ENCODE data around the gene MGAT4D. TPM values are rescaled to one million over a fixed set of nuclear protein-coding genes. Genes with fewer than 3 reads are reported as not detected.

Gene MGAT4D
- total RNA-seq, 1 donor from 2014 or later: not detected

DNA sequence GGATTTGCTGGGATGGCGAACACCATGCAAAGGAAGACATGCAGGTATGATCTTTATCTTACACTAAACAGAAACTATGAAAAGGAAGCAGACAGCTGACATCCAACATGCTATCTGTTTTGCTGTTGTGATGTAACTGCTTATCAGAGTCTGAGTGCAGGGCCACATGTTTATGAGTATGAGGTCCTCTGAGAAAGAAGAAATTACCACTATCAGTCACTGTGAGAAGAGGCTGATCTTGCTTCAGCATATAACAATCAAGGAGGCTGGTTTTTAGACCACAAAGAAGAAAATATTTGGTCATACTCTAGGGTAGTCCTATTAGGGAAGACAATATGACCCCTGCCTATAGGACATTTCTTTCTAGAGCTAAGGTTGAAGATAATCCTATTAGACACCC lies 89.1 kb downstream of the MGAT4D start:
- H3K27me3 Mint-ChIP-seq: no peaks in the 10 kb centered on the region
- H3K4me3 Mint-ChIP-seq: no peak overlapping the region
- DNase-seq (ENCODE audit: extremely low spot score, unreplicated experiment): no peak
- no peaks in the 10 kb centered on the region for H3K36me3 Mint-ChIP-seq
- TF ChIP-seq, protein P1, sequence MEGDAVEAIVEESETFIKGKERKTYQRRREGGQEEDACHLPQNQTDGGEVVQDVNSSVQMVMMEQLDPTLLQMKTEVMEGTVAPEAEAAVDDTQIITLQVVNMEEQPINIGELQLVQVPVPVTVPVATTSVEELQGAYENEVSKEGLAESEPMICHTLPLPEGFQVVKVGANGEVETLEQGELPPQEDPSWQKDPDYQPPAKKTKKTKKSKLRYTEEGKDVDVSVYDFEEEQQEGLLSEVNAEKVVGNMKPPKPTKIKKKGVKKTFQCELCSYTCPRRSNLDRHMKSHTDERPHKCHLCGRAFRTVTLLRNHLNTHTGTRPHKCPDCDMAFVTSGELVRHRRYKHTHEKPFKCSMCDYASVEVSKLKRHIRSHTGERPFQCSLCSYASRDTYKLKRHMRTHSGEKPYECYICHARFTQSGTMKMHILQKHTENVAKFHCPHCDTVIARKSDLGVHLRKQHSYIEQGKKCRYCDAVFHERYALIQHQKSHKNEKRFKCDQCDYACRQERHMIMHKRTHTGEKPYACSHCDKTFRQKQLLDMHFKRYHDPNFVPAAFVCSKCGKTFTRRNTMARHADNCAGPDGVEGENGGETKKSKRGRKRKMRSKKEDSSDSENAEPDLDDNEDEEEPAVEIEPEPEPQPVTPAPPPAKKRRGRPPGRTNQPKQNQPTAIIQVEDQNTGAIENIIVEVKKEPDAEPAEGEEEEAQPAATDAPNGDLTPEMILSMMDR (conservative IDR thresholded peaks at IDR 0.05): no peak
- H3K4me1 Mint-ChIP-seq (ENCODE audit: unreplicated experiment): no peaks in the 10 kb centered on the region
- no peak overlapping the region for H3K27ac Mint-ChIP-seq
- no peaks in the 10 kb centered on the region for H3K9me3 Mint-ChIP-seq

DNA sequence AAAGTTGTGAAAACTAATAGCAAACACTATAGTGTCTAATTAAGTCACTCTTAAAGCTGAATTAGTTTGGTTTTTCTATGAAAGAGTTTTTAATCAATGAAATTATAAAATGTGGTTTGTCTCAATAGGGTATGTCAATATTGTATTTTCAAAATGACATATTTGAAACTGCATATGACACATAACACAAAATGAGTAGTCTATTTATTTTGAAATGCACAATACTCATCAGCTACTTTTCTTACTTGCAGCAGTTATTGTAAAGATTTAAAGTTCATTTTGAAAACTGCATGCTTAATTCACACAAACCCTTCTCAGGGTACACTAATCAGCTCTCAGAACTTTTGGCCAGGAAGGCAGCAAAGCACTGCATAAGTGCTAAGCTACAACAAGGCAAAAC lies 91.8 kb downstream of the MGAT4D start:
- TF ChIP-seq, protein P1 (conservative IDR thresholded peaks at IDR 0.05): no peak
- H3K9me3 Mint-ChIP-seq: no peaks in the 10 kb centered on the region
- no peak for DNase-seq (ENCODE audit: extremely low spot score, unreplicated experiment)
- H3K4me1 Mint-ChIP-seq (ENCODE audit: unreplicated experiment): no peaks in the 10 kb centered on the region
- H3K27ac Mint-ChIP-seq: no peak overlapping the region
- H3K27me3 Mint-ChIP-seq: no peaks in the 10 kb centered on the region
- no peak overlapping the region for H3K4me3 Mint-ChIP-seq
- H3K36me3 Mint-ChIP-seq: no peaks in the 10 kb centered on the region

- H3K4me3 Mint-ChIP-seq: no peak overlapping the region
- H3K36me3 Mint-ChIP-seq: no peaks in the 10 kb centered on the region
- H3K27ac Mint-ChIP-seq: no peak overlapping the region
- no peak for DNase-seq (ENCODE audit: extremely low spot score, unreplicated experiment)
- no peaks in the 10 kb centered on the region for H3K4me1 Mint-ChIP-seq (ENCODE audit: unreplicated experiment)
- no peaks in the 10 kb centered on the region for H3K9me3 Mint-ChIP-seq
- no peaks in the 10 kb centered on the region for H3K27me3 Mint-ChIP-seq
- TF ChIP-seq, protein P1 (conservative IDR thresholded peaks at IDR 0.05): no peak
Measured at GRCh38 chr4:140400111-140400510, 98.0 kb downstream of the MGAT4D start.

- Mint-ChIP-seq H3K4me1 (ENCODE audit: unreplicated experiment) (no peaks in the 10 kb centered on the region), H3K9me3 (no peaks in the 10 kb centered on the region), H3K27ac (no peak overlapping the region), H3K4me3 (no peak overlapping the region), H3K36me3 (no peaks in the 10 kb centered on the region), H3K27me3 (no peaks in the 10 kb centered on the region)
- TF ChIP-seq, protein P1 (conservative IDR thresholded peaks at IDR 0.05): no peak
- no peak for DNase-seq (ENCODE audit: extremely low spot score, unreplicated experiment)
Measured at GRCh38 chr4:140395668-140396067, 102.4 kb downstream of the MGAT4D start.

Other genes with a start within 250 kb of the MGAT4D start
- gene SCOC, start 124.6 kb downstream of the MGAT4D start, total RNA-seq (ENCODE audit: low replicate concordance): 51.4 and 58.0 TPM in 2 replicates
- gene CLGN, start 70.6 kb downstream of the MGAT4D start, total RNA-seq (ENCODE audit: low replicate concordance): 3.0 and 6.4 TPM in 2 replicates
- 35.9 and 50.2 TPM in 2 replicates for gene ELMOD2, start 25.9 kb upstream of the MGAT4D start, total RNA-seq (ENCODE audit: low replicate concordance)
- 0.41 TPM in 1 of 2 replicates, not detected in the other for gene UCP1, start 70.7 kb upstream of the MGAT4D start, total RNA-seq (ENCODE audit: low replicate concordance)

Measured in type B pancreatic cell (in vitro differentiated cells).